Testis (tissue), 2 donors: ENCODE results near the gene RAB3A.

Experiments used
- POLR2A ChIP-seq: fragments of 450-650 bp; IDR thresholded peaks from one replicate; pipeline ENCODE4 v1.6.1; 2017; ENCODE audit warnings: antibody characterized with exemption, mild to moderate bottlenecking, moderate library complexity
- TF ChIP-seq, protein P1 (sequence below), 3 experiments: fragments of 450-650 bp in 2 of 3; fragments of 200-600 bp in 1 of 3; sonication (generic) in 1 of 3; IDR thresholded peaks; one replicate each; pipeline ENCODE4 v1.5.1; 2016 to 2019; ENCODE audit warnings: antibody characterized with exemption in 3 of 3, mild to moderate bottlenecking in 2 of 3, moderate library complexity in 1 of 3

DNA sequence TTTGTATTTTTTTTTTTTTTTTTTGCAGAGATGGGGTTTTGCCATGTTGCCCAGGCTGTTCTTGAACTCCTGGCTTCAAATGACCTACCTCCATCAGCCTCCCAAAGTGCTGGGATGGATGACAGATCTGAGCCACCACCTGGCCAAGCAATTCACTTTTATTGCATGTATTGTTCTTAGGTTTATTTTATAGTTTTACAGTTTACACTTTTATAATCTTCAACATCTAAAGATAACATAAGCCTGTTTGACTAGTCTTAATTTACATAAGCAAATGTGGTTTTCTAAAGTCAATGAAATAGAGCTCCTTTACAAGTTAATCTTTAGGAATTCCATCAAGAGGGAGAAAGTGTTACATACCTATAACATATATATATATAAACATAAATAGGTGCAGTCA lies 20.3 kb downstream of the RAB3A start:
- TF ChIP-seq, protein P1, sequence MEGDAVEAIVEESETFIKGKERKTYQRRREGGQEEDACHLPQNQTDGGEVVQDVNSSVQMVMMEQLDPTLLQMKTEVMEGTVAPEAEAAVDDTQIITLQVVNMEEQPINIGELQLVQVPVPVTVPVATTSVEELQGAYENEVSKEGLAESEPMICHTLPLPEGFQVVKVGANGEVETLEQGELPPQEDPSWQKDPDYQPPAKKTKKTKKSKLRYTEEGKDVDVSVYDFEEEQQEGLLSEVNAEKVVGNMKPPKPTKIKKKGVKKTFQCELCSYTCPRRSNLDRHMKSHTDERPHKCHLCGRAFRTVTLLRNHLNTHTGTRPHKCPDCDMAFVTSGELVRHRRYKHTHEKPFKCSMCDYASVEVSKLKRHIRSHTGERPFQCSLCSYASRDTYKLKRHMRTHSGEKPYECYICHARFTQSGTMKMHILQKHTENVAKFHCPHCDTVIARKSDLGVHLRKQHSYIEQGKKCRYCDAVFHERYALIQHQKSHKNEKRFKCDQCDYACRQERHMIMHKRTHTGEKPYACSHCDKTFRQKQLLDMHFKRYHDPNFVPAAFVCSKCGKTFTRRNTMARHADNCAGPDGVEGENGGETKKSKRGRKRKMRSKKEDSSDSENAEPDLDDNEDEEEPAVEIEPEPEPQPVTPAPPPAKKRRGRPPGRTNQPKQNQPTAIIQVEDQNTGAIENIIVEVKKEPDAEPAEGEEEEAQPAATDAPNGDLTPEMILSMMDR (IDR thresholded peaks at IDR 0.05): no peak
- no peak for TF ChIP-seq POLR2A
